Endothelial cell of umbilical vein (primary cell): ENCODE data around the gene EIF2A. TPM values are rescaled to one million over a fixed set of nuclear protein-coding genes. Genes with fewer than 3 reads are reported as not detected.

Experiments
- BruUV-seq: library from RNA; stranded (reverse); fragments of 400-500 nt; replicated peaks from 2 replicates; lab custom pipeline; 2021; lab: Mats Ljungman, UMichigan
- CTCF ChIA-PET: fragments of 300-600, 350-600 bp; sonication (Branson Sonifier 250); formaldehyde crosslinking; loops from one replicate; lab custom pipeline; 2021; ENCODE audit warnings: antibody characterized with exemption, inconsistent platforms; lab: Charles Lee
- POLR2A ChIA-PET: fragments of 300-600, 350-600 bp; sonication (Branson Sonifier 250); formaldehyde crosslinking; loops from one replicate; lab custom pipeline; 2021; ENCODE audit warnings: antibody characterized with exemption, inconsistent platforms; lab: Charles Lee
- DNase-seq: peaks from one replicate; pipeline ENCODE4 v3.0.0-alpha.2; 2011; ENCODE audit warnings: low read depth, low spot score
- FAIRE-seq: peaks from 2 replicates; lab custom pipeline; 2011; peaks lifted over from hg19 to GRCh38; lab: Jason Lieb, UNC
- H2AFZ ChIP-seq: 2 replicates; pipeline ENCODE4 v1.6.0; 2012; ENCODE audit warnings: low read depth, low read length, control low read depth, inconsistent platforms
- H3K27ac ChIP-seq: 2 replicates; pipeline ENCODE4 v1.5.1; 2011; ENCODE audit warnings: low read depth, mild to moderate bottlenecking, control low read depth, low read length, moderate library complexity; ENCODE audit not compliant: insufficient read depth
- H3K27me3 ChIP-seq, 2 experiments: 2 replicates each; pipeline versions ENCODE4 v1.6.0 to v1.6.1; 2011; ENCODE audit warnings: low read length in 2 of 2, mixed read lengths in 1 of 2; ENCODE audit not compliant: control insufficient read depth in 2 of 2, insufficient read depth in 2 of 2
- H3K36me3 ChIP-seq, 2 experiments: 2 replicates in 1 of 2; 3 replicates in 1 of 2; pipeline ENCODE4 v1.5.1; 2011; ENCODE audit warnings: low read length in 2 of 2, mild to moderate bottlenecking in 1 of 2, moderate library complexity in 1 of 2; ENCODE audit not compliant: control insufficient read depth in 2 of 2, insufficient read depth in 2 of 2; ENCODE audit errors: extremely low read depth in 1 of 2
- H3K4me1 ChIP-seq: 3 replicates; pipeline ENCODE4 v1.5.1; 2011; ENCODE audit warnings: mild to moderate bottlenecking, low read length; ENCODE audit not compliant: control insufficient read depth, insufficient read depth; ENCODE audit errors: extremely low read depth
- H3K4me2 ChIP-seq: 2 replicates; pipeline ENCODE4 v1.6.1; 2011; ENCODE audit warnings: low read length, control low read depth, mixed read lengths; ENCODE audit not compliant: insufficient read depth
- H3K4me3 ChIP-seq, 3 experiments: fragments of 200-600 bp in 1 of 3; sonication (generic), shearing (Covaris generic) in 1 of 3; replicated peaks in 1 of 3; 2 replicates each; pipeline ENCODE4 v1.5.1; 2011 to 2016; ENCODE audit warnings: control low read depth in 3 of 3, low read length in 3 of 3, mild to moderate bottlenecking in 2 of 3, inconsistent platforms in 1 of 3, low read depth in 1 of 3, moderate library complexity in 1 of 3; ENCODE audit not compliant: insufficient read depth in 1 of 3
- H3K79me2 ChIP-seq: 2 replicates; pipeline ENCODE4 v1.6.0; 2012; ENCODE audit warnings: low read length, inconsistent platforms; ENCODE audit not compliant: control insufficient read depth, insufficient read depth
- H3K9ac ChIP-seq: replicated peaks from 2 replicates; pipeline ENCODE3; 2011; ENCODE audit warnings: low read length, control low read depth; ENCODE audit not compliant: insufficient read depth; ENCODE audit errors: extremely low read depth
- H3K9me1 ChIP-seq: replicated peaks from 3 replicates; pipeline ENCODE4 v1.6.0; 2011; ENCODE audit warnings: mild to moderate bottlenecking, low read length; ENCODE audit not compliant: control insufficient read depth, insufficient read depth; ENCODE audit errors: extremely low read depth
- H3K9me3 ChIP-seq: replicated peaks from 2 replicates; pipeline ENCODE4 v1.5.1; 2012; ENCODE audit warnings: low read length, inconsistent platforms; ENCODE audit not compliant: control insufficient read depth, insufficient read depth
- H4K20me1 ChIP-seq: replicated peaks from 2 replicates; pipeline ENCODE3; 2011; ENCODE audit warnings: mild to moderate bottlenecking, low read length; ENCODE audit not compliant: control insufficient read depth, insufficient read depth; ENCODE audit errors: extremely low read depth
- EZH2 ChIP-seq: IDR thresholded peaks from 2 replicates; pipeline ENCODE4 v1.6.1; 2012; ENCODE audit warnings: borderline replicate concordance, low read depth, mild to moderate bottlenecking, moderate library complexity, low read length, inconsistent platforms; ENCODE audit not compliant: severe bottlenecking
- FOS ChIP-seq: IDR thresholded peaks from 2 replicates; pipeline ENCODE4 v1.6.1; 2011; ENCODE audit warnings: mild to moderate bottlenecking, low read length, moderate library complexity, borderline replicate concordance; ENCODE audit not compliant: insufficient read depth
- GATA2 ChIP-seq: IDR thresholded peaks from 2 replicates; pipeline ENCODE4 v1.7.0; 2011; ENCODE audit warnings: low read depth, mild to moderate bottlenecking, moderate library complexity, mixed read lengths, low read length; ENCODE audit not compliant: insufficient read length, insufficient read depth
- JUN ChIP-seq: IDR thresholded peaks from 2 replicates; pipeline ENCODE4 v1.6.1; 2011; ENCODE audit warnings: borderline replicate concordance, low read depth; ENCODE audit not compliant: insufficient read length, insufficient read depth
- MYC ChIP-seq: IDR thresholded peaks from one replicate; pipeline ENCODE4 v1.6.1; 2011; ENCODE audit warnings: mild to moderate bottlenecking, low read depth, low read length
- POLR2A ChIP-seq: IDR thresholded peaks from 2 replicates; pipeline ENCODE4 v1.6.1; 2012; ENCODE audit warnings: low read depth, mild to moderate bottlenecking, control low read depth, low read length
- POLR2AphosphoS5 ChIP-seq: IDR thresholded peaks from 2 replicates; pipeline ENCODE4 v1.6.1; 2012; ENCODE audit warnings: low read depth, mild to moderate bottlenecking, control low read depth, low read length, moderate library complexity; ENCODE audit not compliant: insufficient read depth
- dilution Hi-C: fragments of 300-500 bp; cut with MboI; formaldehyde crosslinking; loops from one replicate; pipeline ENCODE4 v1.15.0; 2019; ENCODE audit warnings: low sequenced_read_pairs; ENCODE audit not compliant: extremely low pct_ligation_motif_present
- intact Hi-C: fragments of 100-400 bp; cut with micrococcal nuclease; formaldehyde crosslinking; loops from one replicate; pipeline ENCODE4 v1.10.0; 2022
- polyA plus RNA-seq, 4 experiments: library from polyadenylated mRNA; depleted of rRNA in 3 of 4; stranded (reverse) in 3 of 4; unstranded in 1 of 4; fragments of >200 nt; gene quantifications; 2 replicates each; pipeline versions ENCODE4 v1.2.1 to v1.2.3, GENCODE V29; 2011 to 2012; ENCODE audit warnings: missing spikeins in 1 of 4
- total RNA-seq: library from RNA; stranded (reverse); gene quantifications from 2 replicates; pipeline ENCODE4 v1.2.3, GENCODE V29; 2021
- TF ChIP-seq, protein P1 (sequence below), 2 donors: IDR thresholded peaks; 1 replicate in 1 of 2; 2 replicates in 1 of 2; pipeline ENCODE4 v1.5.1; 2011; ENCODE audit warnings: low read length in 2 of 2, mild to moderate bottlenecking in 2 of 2, moderate library complexity in 2 of 2, control low read depth in 1 of 2, inconsistent platforms in 1 of 2, low read depth in 1 of 2; ENCODE audit not compliant: insufficient read depth in 1 of 2; ENCODE audit errors: extremely low read depth in 1 of 2
- TF ChIP-seq, protein P2 (sequence below): IDR thresholded peaks from 2 replicates; pipeline ENCODE4 v1.6.1; 2011; ENCODE audit not compliant: insufficient read depth, insufficient read length

The EIF2A gene
- total and polyA plus RNA-seq, 2 donors (not counting 3 experiments of a cell fraction or from before 2014, with no cell fraction given) = 85.2 to 97.6 TPM

DNA sequence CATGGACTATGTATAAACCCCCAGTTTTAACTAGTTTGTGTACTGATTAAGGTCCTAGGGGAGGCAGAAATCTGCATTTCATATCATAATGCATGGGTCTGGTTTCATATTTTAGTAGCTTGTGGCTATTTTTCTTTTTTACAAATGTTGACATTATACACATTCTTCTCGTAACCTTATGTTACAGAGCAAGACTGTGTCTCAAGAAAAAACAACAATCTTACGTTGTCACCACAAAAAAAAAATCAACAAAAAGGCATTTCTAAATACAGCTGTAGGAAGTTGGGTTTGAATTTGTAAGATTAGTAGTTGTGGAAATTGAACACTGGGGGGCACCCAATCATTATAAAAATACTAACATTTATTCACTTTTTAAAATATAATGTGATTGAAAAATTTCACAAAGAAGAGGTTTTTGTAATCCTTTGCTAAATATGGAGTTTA lies 18.2 kb upstream of the EIF2A start:
- FAIRE-seq (peak; percentile 60), DNase-seq (peak; percentile 49)
- Histone ChIP-seq H3K4me3 (no peak overlapping the region), H3K9me3 (no peaks in the 10 kb centered on the region), H3K9ac (no peak overlapping the region), H2AFZ (no peak overlapping the region), H3K27me3 (peaks cover 0 to 2% of the 10 kb centered on the region in 2 experiments), H3K79me2 (no peaks in the 10 kb centered on the region), H3K4me1 (no peaks in the 10 kb centered on the region), H3K9me1 (no peaks in the 10 kb centered on the region), H3K27ac (no peak overlapping the region), H4K20me1 (no peaks in the 10 kb centered on the region), H3K36me3 (no peaks in the 10 kb centered on the region), H3K4me2 (no peak overlapping the region)
- ChIA-PET POLR2A (interaction anchor here (1.0 kb wide), 1 partner anchor 13 kb away, joined by 3 read pairs; no protein-coding TSS in a partner anchor), CTCF (interaction anchor here (0.8 to 3.4 kb wide), 22 partner anchors 9 to 336 kb away, joined by 3 to 28 read pairs (median 4); partner anchors contain the start of genes ERICH6 and SERP1)
- intact Hi-C loops (loop anchor here (1.0 to 5.0 kb wide), 4 partner anchors 194 to 618 kb away; partner anchors contain the start of gene SIAH2), dilution Hi-C loops (no loop called here)
- BruUV-seq = no TSS peak
- TF ChIP-seq POLR2AphosphoS5 (no peak), FOS (no peak)
- TF ChIP-seq, protein P1, sequence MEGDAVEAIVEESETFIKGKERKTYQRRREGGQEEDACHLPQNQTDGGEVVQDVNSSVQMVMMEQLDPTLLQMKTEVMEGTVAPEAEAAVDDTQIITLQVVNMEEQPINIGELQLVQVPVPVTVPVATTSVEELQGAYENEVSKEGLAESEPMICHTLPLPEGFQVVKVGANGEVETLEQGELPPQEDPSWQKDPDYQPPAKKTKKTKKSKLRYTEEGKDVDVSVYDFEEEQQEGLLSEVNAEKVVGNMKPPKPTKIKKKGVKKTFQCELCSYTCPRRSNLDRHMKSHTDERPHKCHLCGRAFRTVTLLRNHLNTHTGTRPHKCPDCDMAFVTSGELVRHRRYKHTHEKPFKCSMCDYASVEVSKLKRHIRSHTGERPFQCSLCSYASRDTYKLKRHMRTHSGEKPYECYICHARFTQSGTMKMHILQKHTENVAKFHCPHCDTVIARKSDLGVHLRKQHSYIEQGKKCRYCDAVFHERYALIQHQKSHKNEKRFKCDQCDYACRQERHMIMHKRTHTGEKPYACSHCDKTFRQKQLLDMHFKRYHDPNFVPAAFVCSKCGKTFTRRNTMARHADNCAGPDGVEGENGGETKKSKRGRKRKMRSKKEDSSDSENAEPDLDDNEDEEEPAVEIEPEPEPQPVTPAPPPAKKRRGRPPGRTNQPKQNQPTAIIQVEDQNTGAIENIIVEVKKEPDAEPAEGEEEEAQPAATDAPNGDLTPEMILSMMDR (IDR thresholded peaks at IDR 0.05; ENCODE audit: extremely low read depth in 1 of 2, insufficient read depth in 1 of 2, low read depth in 1 of 2, low read length in 2 of 2) = peak in 1 of 2 donors; percentile 8

DNA sequence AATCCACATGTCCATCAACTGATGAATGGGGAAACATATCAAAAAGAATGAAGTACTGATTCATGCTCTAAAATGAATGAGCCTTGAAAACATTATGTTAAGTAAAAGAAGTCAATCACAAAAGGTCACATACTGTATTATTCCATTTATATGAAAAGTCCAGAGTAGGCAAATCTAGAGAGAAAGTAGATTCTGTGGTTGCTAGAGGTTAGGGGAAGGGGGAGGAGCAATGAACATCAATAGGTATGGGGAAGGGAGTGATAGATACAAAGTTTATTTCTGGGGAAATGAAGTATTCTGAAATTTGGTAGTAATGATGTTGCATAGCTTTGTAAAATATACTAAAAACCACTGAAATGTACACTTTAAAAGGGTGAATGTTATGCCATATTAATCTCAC lies 14.8 kb upstream of the EIF2A start:
- TF ChIP-seq JUN (no peak), FOS (no peak), POLR2AphosphoS5 (no peak), EZH2 (no peak), POLR2A (no peak), GATA2 (no peak), MYC (no peak)
- TF ChIP-seq, protein P2, sequence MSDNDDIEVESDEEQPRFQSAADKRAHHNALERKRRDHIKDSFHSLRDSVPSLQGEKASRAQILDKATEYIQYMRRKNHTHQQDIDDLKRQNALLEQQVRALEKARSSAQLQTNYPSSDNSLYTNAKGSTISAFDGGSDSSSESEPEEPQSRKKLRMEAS = no peak
- TF ChIP-seq, protein P1 (IDR thresholded peaks at IDR 0.05; ENCODE audit: extremely low read depth in 1 of 2, insufficient read depth in 1 of 2, low read depth in 1 of 2, low read length in 2 of 2) = no peak
- BruUV-seq = no TSS peak
- Histone ChIP-seq H3K36me3 (no peaks in the 10 kb centered on the region), H4K20me1 (no peaks in the 10 kb centered on the region), H3K27ac (no peak overlapping the region), H3K4me2 (no peak overlapping the region), H2AFZ (no peak overlapping the region), H3K79me2 (no peaks in the 10 kb centered on the region), H3K4me3 (no peak overlapping the region), H3K4me1 (no peaks in the 10 kb centered on the region), H3K9me1 (no peaks in the 10 kb centered on the region), H3K9ac (no peak overlapping the region), H3K27me3 (peaks cover 0 to 2% of the 10 kb centered on the region in 2 experiments), H3K9me3 (no peaks in the 10 kb centered on the region)
- ChIA-PET CTCF (interaction anchor here (0.6 kb wide), 1 partner anchor 73 kb away, joined by 3 read pairs; no protein-coding TSS in a partner anchor), POLR2A (no interaction called here)
- intact Hi-C loops (no loop called here), dilution Hi-C loops (no loop called here)
- FAIRE-seq = no peak
- DNase-seq = no peak
